Measurements from ENCODE around the gene IMMP2L. TPM values are rescaled to one million over a fixed set of nuclear protein-coding genes. Genes with fewer than 3 reads are reported as not detected.

The IMMP2L gene
- total RNA-seq, 1 experiment from 2014 or later = 8.8 TPM

DNA sequence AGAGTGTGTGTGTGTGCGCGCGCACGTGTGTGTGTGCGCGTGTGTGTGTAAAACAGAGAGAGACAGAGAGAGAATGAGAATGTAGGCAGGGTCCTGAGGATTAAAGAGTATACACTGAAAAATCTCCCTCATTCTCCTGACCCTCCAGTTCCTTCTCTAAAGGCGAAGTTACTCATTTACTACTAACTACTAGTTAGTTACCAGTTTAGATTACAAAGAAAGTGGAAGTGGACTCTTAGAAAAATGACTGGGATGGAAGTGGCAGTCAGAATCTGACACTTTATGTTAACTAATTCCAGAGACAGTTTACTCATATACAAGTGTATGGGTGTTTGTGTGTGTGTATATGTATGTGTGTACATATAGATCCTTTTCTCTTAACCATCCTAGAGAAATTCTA, 617.8 kb downstream of the IMMP2L start:
- no peaks in the 10 kb centered on the region for H3K9me3 ChIP-seq (ENCODE audit: control insufficient read depth, insufficient read depth, low read depth, low read length)
- H3K4me1 ChIP-seq (ENCODE audit: control insufficient read depth, insufficient read depth, low read length) = no peaks in the 10 kb centered on the region
- ChIA-PET CTCF (no interaction called here), POLR2A (no interaction called here)
- in situ Hi-C loops (cut with HindIII; ENCODE audit: low pct_unique_long_range_greater_than_20kb, low sequenced_read_pairs) = no loop called here
- H3K4me3 ChIP-seq (ENCODE audit: low read depth in 2 of 2, low read length in 2 of 2) = no peak overlapping the region
- BruUV-seq (replicated peaks) = no TSS peak
- TF ChIP-seq TCF7L2 (IDR thresholded peaks at IDR 0.05; ENCODE audit: low read depth, low read length) (no peak), REST (IDR thresholded peaks at IDR 0.05; ENCODE audit: insufficient read depth in 1 of 2, low read depth in 2 of 2, low read length in 1 of 2) (no peak), POLR2AphosphoS5 (IDR thresholded peaks at IDR 0.05; ENCODE audit: low read depth, low read length) (no peak), SIN3A (IDR thresholded peaks at IDR 0.05; ENCODE audit: borderline replicate concordance, insufficient read depth, low read depth, low read length) (no peak)
- TF ChIP-seq, protein P1, sequence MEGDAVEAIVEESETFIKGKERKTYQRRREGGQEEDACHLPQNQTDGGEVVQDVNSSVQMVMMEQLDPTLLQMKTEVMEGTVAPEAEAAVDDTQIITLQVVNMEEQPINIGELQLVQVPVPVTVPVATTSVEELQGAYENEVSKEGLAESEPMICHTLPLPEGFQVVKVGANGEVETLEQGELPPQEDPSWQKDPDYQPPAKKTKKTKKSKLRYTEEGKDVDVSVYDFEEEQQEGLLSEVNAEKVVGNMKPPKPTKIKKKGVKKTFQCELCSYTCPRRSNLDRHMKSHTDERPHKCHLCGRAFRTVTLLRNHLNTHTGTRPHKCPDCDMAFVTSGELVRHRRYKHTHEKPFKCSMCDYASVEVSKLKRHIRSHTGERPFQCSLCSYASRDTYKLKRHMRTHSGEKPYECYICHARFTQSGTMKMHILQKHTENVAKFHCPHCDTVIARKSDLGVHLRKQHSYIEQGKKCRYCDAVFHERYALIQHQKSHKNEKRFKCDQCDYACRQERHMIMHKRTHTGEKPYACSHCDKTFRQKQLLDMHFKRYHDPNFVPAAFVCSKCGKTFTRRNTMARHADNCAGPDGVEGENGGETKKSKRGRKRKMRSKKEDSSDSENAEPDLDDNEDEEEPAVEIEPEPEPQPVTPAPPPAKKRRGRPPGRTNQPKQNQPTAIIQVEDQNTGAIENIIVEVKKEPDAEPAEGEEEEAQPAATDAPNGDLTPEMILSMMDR (IDR thresholded peaks at IDR 0.05) = no peak
- no peaks in the 10 kb centered on the region for H3K27me3 ChIP-seq (ENCODE audit: control insufficient read depth, insufficient read depth, low read length)
- intact Hi-C loops (cut with micrococcal nuclease; ENCODE audit: unreplicated experiment) = no loop called here
- ATAC-seq = no peak
- H3K27ac ChIP-seq (ENCODE audit: low read length) = no peak overlapping the region
- no peaks in the 10 kb centered on the region for H3K36me3 ChIP-seq (ENCODE audit: control insufficient read depth, insufficient read depth, low read length)
- DNase-seq (ENCODE audit: low read depth, low spot score) = no peak

- H3K36me3 ChIP-seq (ENCODE audit: control insufficient read depth, insufficient read depth, low read length) = no peaks in the 10 kb centered on the region
- no peaks in the 10 kb centered on the region for H3K9me3 ChIP-seq (ENCODE audit: control insufficient read depth, insufficient read depth, low read depth, low read length)
- no peak for ATAC-seq
- H3K4me1 ChIP-seq (ENCODE audit: control insufficient read depth, insufficient read depth, low read length) = no peaks in the 10 kb centered on the region
- no TSS peak for BruUV-seq (replicated peaks)
- DNase-seq (ENCODE audit: low read depth, low spot score) = no peak
- in situ Hi-C loops (cut with HindIII; ENCODE audit: low pct_unique_long_range_greater_than_20kb, low sequenced_read_pairs) (no loop called here), intact Hi-C loops (cut with micrococcal nuclease; ENCODE audit: unreplicated experiment) (no loop called here)
- TF ChIP-seq TCF7L2 (IDR thresholded peaks at IDR 0.05; ENCODE audit: low read depth, low read length) = no peak
- TF ChIP-seq SIN3A (IDR thresholded peaks at IDR 0.05; ENCODE audit: borderline replicate concordance, insufficient read depth, low read depth, low read length) = no peak
- no peak for TF ChIP-seq REST (IDR thresholded peaks at IDR 0.05; ENCODE audit: insufficient read depth in 1 of 2, low read depth in 2 of 2, low read length in 1 of 2)
- TF ChIP-seq, protein P1 (IDR thresholded peaks at IDR 0.05) = no peak
- no peak for TF ChIP-seq POLR2AphosphoS5 (IDR thresholded peaks at IDR 0.05; ENCODE audit: low read depth, low read length)
- POLR2A ChIA-PET = no interaction called here
- H3K4me3 ChIP-seq (ENCODE audit: low read depth in 2 of 2, low read length in 2 of 2) = no peak overlapping the region
- no peaks in the 10 kb centered on the region for H3K27me3 ChIP-seq (ENCODE audit: control insufficient read depth, insufficient read depth, low read length)
- CTCF ChIA-PET = no interaction called here
- H3K27ac ChIP-seq (ENCODE audit: low read length) = no peak overlapping the region
Measured at GRCh38 chr7:110943701-110944345, 618.5 kb downstream of the IMMP2L start.
